Parathyroid adenoma (tissue), 2 donors: ENCODE measurements around the gene ST3GAL3.

Source experiments
- H2AFZ ChIP-seq: fragments of 300-600 bp; sonication (generic); one replicate; pipeline ENCODE4 v1.7.0; 2017; ENCODE audit warnings: antibody characterized with exemption, mild to moderate bottlenecking
- H3K27ac ChIP-seq: fragments of 300-600 bp; sonication (generic); one replicate; pipeline ENCODE4 v1.7.0; 2017
- H3K27me3 ChIP-seq: fragments of 300-600 bp; sonication (generic); one replicate; pipeline ENCODE4 v1.7.0; 2017; ENCODE audit warnings: low read length; ENCODE audit not compliant: control insufficient read depth, insufficient read depth
- H3K36me3 ChIP-seq: fragments of 300-600 bp; sonication (generic); one replicate; pipeline ENCODE4 v1.7.0; 2017; ENCODE audit warnings: low read length; ENCODE audit not compliant: control insufficient read depth, insufficient read depth
- H3K4me1 ChIP-seq: fragments of 300-600 bp; sonication (generic); one replicate; pipeline ENCODE4 v1.7.0; 2017; ENCODE audit warnings: control low read depth
- H3K4me2 ChIP-seq: fragments of 300-600 bp; sonication (generic); one replicate; pipeline ENCODE4 v1.7.0; 2017; ENCODE audit warnings: low read length
- H3K4me3 ChIP-seq: fragments of 300-600 bp; sonication (generic); one replicate; pipeline ENCODE4 v1.7.0; 2017; ENCODE audit warnings: low read depth, low read length
- H3K79me2 ChIP-seq: fragments of 300-600 bp; sonication (generic); one replicate; pipeline ENCODE4 v1.7.0; 2017; ENCODE audit warnings: control low read depth
- H3K9ac ChIP-seq: fragments of 300-600 bp; sonication (generic); one replicate; pipeline ENCODE4 v1.7.0; 2017; ENCODE audit warnings: mild to moderate bottlenecking
- H3K9me3 ChIP-seq: fragments of 300-600 bp; sonication (generic); one replicate; pipeline ENCODE4 v1.7.0; 2017; ENCODE audit warnings: low read length; ENCODE audit not compliant: control insufficient read depth
- TF ChIP-seq, protein P1 (sequence below): fragments of 300-600 bp; sonication (generic); IDR thresholded peaks from one replicate; pipeline ENCODE4 v1.7.0; 2017; ENCODE audit warnings: antibody characterized with exemption, mild to moderate bottlenecking
- donor health status: primary hyperparathyroidism.

Gene ST3GAL3

DNA sequence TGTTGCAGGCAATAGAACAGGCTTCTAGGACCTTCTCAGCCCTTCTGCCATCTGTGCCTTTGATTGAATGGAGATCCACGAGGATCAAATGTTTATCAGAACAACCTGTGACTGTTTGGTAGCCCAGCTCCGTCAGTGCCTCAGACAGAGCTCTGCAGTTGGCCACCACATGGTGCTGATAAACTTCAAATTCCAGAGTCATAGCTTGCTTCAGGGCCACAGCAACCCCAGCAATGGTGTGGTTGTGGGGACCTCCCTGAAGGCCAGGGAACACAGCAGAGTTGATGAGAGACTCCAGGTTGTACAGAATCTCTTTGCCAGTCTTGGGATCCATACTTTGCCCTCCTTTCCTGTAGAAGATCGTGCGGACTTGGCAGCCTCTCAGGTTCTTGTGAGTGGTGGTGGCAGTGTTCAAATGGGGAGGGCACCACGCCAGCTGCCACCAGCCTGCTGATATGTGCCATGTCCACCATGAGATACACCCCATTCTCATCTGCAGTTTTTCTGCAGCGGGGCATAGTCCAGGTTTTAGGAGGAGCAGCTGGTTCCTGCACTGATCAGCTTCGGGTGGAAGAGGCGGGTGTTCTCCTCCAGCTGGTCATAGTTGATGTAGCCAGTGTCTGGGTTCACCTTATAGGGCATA is 143.4 kb downstream of the ST3GAL3 start:
- TF ChIP-seq, protein P1, sequence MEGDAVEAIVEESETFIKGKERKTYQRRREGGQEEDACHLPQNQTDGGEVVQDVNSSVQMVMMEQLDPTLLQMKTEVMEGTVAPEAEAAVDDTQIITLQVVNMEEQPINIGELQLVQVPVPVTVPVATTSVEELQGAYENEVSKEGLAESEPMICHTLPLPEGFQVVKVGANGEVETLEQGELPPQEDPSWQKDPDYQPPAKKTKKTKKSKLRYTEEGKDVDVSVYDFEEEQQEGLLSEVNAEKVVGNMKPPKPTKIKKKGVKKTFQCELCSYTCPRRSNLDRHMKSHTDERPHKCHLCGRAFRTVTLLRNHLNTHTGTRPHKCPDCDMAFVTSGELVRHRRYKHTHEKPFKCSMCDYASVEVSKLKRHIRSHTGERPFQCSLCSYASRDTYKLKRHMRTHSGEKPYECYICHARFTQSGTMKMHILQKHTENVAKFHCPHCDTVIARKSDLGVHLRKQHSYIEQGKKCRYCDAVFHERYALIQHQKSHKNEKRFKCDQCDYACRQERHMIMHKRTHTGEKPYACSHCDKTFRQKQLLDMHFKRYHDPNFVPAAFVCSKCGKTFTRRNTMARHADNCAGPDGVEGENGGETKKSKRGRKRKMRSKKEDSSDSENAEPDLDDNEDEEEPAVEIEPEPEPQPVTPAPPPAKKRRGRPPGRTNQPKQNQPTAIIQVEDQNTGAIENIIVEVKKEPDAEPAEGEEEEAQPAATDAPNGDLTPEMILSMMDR = no peak
- Histone ChIP-seq H3K79me2 (no peaks in the 10 kb centered on the region), H3K4me3 (no peak overlapping the region), H3K4me2 (no peak overlapping the region), H3K36me3 (no peaks in the 10 kb centered on the region), H3K27ac (no peak overlapping the region), H3K9me3 (no peaks in the 10 kb centered on the region), H2AFZ (no peak overlapping the region), H3K27me3 (no peaks in the 10 kb centered on the region), H3K9ac (no peak overlapping the region), H3K4me1 (no peaks in the 10 kb centered on the region)

DNA sequence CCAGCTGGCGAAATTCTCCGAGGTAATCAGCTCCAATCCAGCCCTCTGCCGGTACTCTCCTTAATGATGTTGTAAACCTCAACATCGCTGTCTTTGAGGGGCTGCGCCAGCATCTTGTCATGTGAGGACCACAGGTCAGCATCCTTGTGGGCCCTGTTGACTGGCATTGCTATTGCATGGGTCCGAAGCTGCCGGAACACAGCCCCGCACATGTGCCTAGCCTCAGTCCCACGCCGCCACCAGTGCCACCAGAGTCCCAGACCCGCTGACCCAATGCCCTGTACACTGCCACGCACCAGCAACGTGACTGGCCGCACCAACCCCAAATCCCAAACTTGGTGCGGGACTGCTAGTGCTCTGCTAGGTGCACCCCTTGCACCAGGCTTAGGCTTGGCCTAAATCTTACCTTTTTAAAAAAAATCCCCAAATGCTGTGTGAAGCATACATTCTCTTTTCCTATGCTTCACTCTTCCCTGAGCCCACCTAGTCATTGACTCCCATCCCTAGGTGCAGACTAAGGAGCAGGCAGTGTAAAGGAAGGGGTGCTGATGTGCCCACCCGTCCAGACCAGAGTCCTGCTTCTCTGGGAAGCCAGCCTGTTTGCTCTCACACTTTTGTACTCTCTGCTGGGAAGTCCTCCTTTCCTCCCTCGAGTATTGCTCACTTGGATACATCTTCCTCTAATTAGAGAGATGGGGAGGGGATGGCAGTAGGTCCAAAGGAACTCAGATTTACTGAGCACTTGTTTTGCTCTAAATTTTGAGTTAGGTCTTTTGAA is 144.4 kb downstream of the ST3GAL3 start:
- H3K4me3 ChIP-seq = no peak overlapping the region
- TF ChIP-seq, protein P1 = no peak
- no peak overlapping the region for H3K27ac ChIP-seq
- no peaks in the 10 kb centered on the region for H3K9me3 ChIP-seq
- no peaks in the 10 kb centered on the region for H3K36me3 ChIP-seq
- H2AFZ ChIP-seq = no peak overlapping the region
- no peaks in the 10 kb centered on the region for H3K27me3 ChIP-seq
- no peak overlapping the region for H3K4me2 ChIP-seq
- no peak overlapping the region for H3K9ac ChIP-seq
- H3K4me1 ChIP-seq = no peaks in the 10 kb centered on the region
- no peaks in the 10 kb centered on the region for H3K79me2 ChIP-seq

DNA sequence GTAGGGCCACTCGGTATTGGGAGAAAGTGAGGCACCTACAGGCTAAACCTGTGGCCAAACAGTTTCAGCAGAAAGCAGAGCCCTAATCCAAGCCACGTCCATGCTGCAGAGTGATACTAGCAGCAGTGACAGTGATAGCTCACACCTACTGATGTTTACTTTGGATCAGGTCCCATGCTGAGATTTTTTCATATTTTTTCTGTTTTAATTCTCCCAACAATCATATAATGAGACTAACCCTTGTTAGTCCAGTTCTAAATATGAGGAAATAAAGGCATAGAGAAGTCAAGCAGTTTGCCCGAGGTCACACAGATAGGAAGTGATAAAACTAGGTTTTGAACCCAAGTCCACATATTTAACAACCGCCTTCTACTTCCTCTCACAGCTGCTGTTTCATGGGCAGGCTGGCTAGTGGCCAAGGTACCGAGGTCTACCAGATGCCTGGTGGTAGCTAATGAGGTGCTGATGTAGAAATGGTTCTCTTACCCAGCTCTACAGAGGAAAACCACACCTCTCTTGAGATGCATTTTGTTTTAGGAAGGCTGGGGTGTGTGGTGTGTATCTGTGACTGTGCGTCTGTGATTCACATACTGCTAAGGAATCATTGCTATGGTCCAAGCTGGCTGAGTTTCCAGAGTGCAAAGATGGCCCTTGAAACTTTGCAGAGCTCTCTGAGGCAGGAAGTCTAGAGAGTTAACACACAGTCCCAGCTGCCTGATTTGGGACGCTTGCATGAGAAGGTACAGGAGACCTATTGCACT is 146.0 kb downstream of the ST3GAL3 start:
- TF ChIP-seq, protein P1 = no peak
- H3K9ac ChIP-seq = no peak overlapping the region
- H2AFZ ChIP-seq = no peak overlapping the region
- H3K4me1 ChIP-seq = no peaks in the 10 kb centered on the region
- no peak overlapping the region for H3K4me2 ChIP-seq
- H3K27me3 ChIP-seq = no peaks in the 10 kb centered on the region
- no peaks in the 10 kb centered on the region for H3K9me3 ChIP-seq
- no peaks in the 10 kb centered on the region for H3K79me2 ChIP-seq
- no peak overlapping the region for H3K4me3 ChIP-seq
- H3K36me3 ChIP-seq = no peaks in the 10 kb centered on the region
- no peak overlapping the region for H3K27ac ChIP-seq

DNA sequence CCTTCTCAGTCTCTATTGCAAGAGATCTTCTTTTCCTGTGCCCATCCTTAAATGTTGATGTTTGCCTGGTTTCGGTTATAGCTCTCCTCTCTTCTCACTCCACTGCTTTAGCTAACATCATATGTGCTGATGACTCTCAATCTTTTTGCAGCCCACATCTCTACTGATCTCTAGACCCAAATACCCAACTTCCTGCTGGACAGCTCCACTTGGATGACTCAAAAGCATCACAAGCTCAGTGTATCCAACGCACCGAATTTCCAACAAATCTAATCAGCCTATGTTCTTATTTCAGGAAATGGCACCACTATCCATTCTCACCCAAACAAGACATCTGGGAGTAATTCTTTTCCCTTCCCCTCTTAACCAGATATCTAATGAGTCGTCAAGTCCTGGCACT is 147.1 kb downstream of the ST3GAL3 start:
- no peak overlapping the region for H3K9ac ChIP-seq
- H3K27ac ChIP-seq = no peak overlapping the region
- no peak overlapping the region for H3K4me2 ChIP-seq
- H3K27me3 ChIP-seq = no peaks in the 10 kb centered on the region
- no peaks in the 10 kb centered on the region for H3K9me3 ChIP-seq
- no peaks in the 10 kb centered on the region for H3K36me3 ChIP-seq
- TF ChIP-seq, protein P1 = no peak
- H3K79me2 ChIP-seq = no peaks in the 10 kb centered on the region
- no peak overlapping the region for H3K4me3 ChIP-seq
- H2AFZ ChIP-seq = no peak overlapping the region
- no peaks in the 10 kb centered on the region for H3K4me1 ChIP-seq
